ENCODE data around the gene PHLDA3.

The PHLDA3 gene

GRCh38 chr1:201456499-201457309, 12.3 kb downstream of the PHLDA3 start (continued):
- TF ChIP-seq, protein P1, sequence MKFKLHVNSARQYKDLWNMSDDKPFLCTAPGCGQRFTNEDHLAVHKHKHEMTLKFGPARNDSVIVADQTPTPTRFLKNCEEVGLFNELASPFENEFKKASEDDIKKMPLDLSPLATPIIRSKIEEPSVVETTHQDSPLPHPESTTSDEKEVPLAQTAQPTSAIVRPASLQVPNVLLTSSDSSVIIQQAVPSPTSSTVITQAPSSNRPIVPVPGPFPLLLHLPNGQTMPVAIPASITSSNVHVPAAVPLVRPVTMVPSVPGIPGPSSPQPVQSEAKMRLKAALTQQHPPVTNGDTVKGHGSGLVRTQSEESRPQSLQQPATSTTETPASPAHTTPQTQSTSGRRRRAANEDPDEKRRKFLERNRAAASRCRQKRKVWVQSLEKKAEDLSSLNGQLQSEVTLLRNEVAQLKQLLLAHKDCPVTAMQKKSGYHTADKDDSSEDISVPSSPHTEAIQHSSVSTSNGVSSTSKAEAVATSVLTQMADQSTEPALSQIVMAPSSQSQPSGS (tag by site-specific recombination; IDR thresholded peaks at IDR 0.05; ENCODE audit: low read depth): peak; percentile 79
- TF ChIP-seq ZNF426 (tag by site-specific recombination; IDR thresholded peaks at IDR 0.05) (no peak), CTCF (tag by site-specific recombination; IDR thresholded peaks at IDR 0.05) (no peak), ZNF521 (tag by site-specific recombination; IDR thresholded peaks at IDR 0.05) (no peak), MZF1 (tag by site-specific recombination; IDR thresholded peaks at IDR 0.05; ENCODE audit: borderline replicate concordance) (no peak), ZNF768 (tag by site-specific recombination; IDR thresholded peaks at IDR 0.05) (no peak), ZNF140 (tag by site-specific recombination; IDR thresholded peaks at IDR 0.05) (no peak), ZNF777 (tag by site-specific recombination; IDR thresholded peaks at IDR 0.05; ENCODE audit: borderline replicate concordance) (no peak), EGR2 (tag by site-specific recombination; IDR thresholded peaks at IDR 0.05; ENCODE audit: low read depth) (no peak), ZNF354C (tag by site-specific recombination; IDR thresholded peaks at IDR 0.05; ENCODE audit: borderline replicate concordance, low read depth) (no peak), ZNF76 (tag by site-specific recombination; IDR thresholded peaks at IDR 0.05; ENCODE audit: borderline replicate concordance, low read depth) (no peak), ZNF202 (tag by site-specific recombination; IDR thresholded peaks at IDR 0.05; ENCODE audit: borderline replicate concordance) (no peak), KLF16 (tag by site-specific recombination; IDR thresholded peaks at IDR 0.05) (no peak), ZNF10 (tag by site-specific recombination; IDR thresholded peaks at IDR 0.05) (peak; percentile 95), IKZF3 (tag by site-specific recombination; IDR thresholded peaks at IDR 0.05) (0 out of 2 replicates have a peak, but pooled peaks have one; percentile 18), ZNF549 (tag by site-specific recombination; IDR thresholded peaks at IDR 0.05) (no peak), ZNF184 (tag by site-specific recombination; IDR thresholded peaks at IDR 0.05) (0 out of 2 replicates have a peak, but pooled peaks have one; percentile 39), ZNF248 (tag by site-specific recombination; IDR thresholded peaks at IDR 0.05) (no peak), ZNF146 (tag by site-specific recombination; IDR thresholded peaks at IDR 0.05) (no peak), ZNF341 (tag by site-specific recombination; IDR thresholded peaks at IDR 0.05; ENCODE audit: low read depth) (peak; percentile 64; the same call in 1 of the 2 replicates), SCRT2 (tag by site-specific recombination; IDR thresholded peaks at IDR 0.05) (no peak), ZBTB11 (tag by site-specific recombination; conservative IDR thresholded peaks at IDR 0.05; ENCODE audit: low read depth) (peak; percentile 81), PRDM1 (tag by site-specific recombination; IDR thresholded peaks at IDR 0.05) (peak; percentile 46; the same call in 1 of the 2 replicates), OSR2 (tag by site-specific recombination; IDR thresholded peaks at IDR 0.05) (no peak)
- TF ChIP-seq, protein P2, sequence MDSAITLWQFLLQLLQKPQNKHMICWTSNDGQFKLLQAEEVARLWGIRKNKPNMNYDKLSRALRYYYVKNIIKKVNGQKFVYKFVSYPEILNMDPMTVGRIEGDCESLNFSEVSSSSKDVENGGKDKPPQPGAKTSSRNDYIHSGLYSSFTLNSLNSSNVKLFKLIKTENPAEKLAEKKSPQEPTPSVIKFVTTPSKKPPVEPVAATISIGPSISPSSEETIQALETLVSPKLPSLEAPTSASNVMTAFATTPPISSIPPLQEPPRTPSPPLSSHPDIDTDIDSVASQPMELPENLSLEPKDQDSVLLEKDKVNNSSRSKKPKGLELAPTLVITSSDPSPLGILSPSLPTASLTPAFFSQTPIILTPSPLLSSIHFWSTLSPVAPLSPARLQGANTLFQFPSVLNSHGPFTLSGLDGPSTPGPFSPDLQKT (IDR thresholded peaks at IDR 0.05; ENCODE audit: borderline replicate concordance, low read depth, low read length): no peak
- TF ChIP-seq, protein P3, sequence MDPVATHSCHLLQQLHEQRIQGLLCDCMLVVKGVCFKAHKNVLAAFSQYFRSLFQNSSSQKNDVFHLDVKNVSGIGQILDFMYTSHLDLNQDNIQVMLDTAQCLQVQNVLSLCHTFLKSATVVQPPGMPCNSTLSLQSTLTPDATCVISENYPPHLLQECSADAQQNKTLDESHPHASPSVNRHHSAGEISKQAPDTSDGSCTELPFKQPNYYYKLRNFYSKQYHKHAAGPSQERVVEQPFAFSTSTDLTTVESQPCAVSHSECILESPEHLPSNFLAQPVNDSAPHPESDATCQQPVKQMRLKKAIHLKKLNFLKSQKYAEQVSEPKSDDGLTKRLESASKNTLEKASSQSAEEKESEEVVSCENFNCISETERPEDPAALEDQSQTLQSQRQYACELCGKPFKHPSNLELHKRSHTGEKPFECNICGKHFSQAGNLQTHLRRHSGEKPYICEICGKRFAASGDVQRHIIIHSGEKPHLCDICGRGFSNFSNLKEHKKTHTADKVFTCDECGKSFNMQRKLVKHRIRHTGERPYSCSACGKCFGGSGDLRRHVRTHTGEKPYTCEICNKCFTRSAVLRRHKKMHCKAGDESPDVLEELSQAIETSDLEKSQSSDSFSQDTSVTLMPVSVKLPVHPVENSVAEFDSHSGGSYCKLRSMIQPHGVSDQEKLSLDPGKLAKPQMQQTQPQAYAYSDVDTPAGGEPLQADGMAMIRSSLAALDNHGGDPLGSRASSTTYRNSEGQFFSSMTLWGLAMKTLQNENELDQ (tag by site-specific recombination; IDR thresholded peaks at IDR 0.05; ENCODE audit: low read depth): no peak
- TF ChIP-seq, protein P4, sequence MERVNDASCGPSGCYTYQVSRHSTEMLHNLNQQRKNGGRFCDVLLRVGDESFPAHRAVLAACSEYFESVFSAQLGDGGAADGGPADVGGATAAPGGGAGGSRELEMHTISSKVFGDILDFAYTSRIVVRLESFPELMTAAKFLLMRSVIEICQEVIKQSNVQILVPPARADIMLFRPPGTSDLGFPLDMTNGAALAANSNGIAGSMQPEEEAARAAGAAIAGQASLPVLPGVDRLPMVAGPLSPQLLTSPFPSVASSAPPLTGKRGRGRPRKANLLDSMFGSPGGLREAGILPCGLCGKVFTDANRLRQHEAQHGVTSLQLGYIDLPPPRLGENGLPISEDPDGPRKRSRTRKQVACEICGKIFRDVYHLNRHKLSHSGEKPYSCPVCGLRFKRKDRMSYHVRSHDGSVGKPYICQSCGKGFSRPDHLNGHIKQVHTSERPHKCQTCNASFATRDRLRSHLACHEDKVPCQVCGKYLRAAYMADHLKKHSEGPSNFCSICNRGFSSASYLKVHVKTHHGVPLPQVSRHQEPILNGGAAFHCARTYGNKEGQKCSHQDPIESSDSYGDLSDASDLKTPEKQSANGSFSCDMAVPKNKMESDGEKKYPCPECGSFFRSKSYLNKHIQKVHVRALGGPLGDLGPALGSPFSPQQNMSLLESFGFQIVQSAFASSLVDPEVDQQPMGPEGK (tag by site-specific recombination; IDR thresholded peaks at IDR 0.05): 0 out of 2 replicates have a peak, but pooled peaks have one; percentile 6
